Measurements from ENCODE around the gene BMS1.

Gene BMS1

DNA sequence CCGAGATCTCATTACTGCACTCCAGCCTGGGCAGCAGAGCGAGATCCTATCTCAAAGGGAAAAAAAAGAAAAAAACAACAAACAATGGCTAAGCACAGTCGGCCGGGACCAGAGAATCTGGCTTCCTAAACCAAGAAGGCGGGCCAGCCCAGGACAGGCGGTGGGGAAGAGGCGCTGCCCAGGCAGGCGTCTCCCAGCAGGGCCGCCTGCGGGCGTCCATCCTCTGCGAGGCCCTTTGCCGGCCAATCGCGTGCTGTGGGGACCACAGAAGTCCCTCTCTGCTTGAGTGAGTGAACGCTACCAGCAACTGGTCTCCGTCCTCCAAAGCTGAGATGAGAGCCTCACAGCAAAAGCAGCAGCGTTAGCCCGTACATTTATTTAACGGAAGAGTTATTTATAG lies 14.7 kb upstream of the BMS1 start:
- Mint-ChIP-seq H3K9me3 (no peaks in the 10 kb centered on the region), H3K4me3 (no peak overlapping the region), H3K27ac (no peak overlapping the region), H3K27me3 (peaks cover 21% of the 10 kb centered on the region), H3K4me1 (no peaks in the 10 kb centered on the region), H3K36me3 (no peaks in the 10 kb centered on the region)
- CTCF ChIA-PET, result no interaction called here
- no peak for DNase-seq

GRCh38 chr10:42768581-42769152 lies 13.9 kb upstream of the BMS1 start:
- Mint-ChIP-seq H3K4me3 (no peak overlapping the region), H3K27me3 (peaks cover 14% of the 10 kb centered on the region), H3K4me1 (no peaks in the 10 kb centered on the region), H3K36me3 (no peaks in the 10 kb centered on the region), H3K27ac (no peak overlapping the region), H3K9me3 (peaks cover 2% of the 10 kb centered on the region)
- CTCF ChIA-PET, result no interaction called here
- no peak for DNase-seq

GRCh38 chr10:42769173-42769572 lies 13.4 kb upstream of the BMS1 start:
- Mint-ChIP-seq H3K4me1 (no peaks in the 10 kb centered on the region), H3K27me3 (peaks cover 9% of the 10 kb centered on the region), H3K4me3 (no peak overlapping the region), H3K27ac (no peak overlapping the region), H3K9me3 (peaks cover 2% of the 10 kb centered on the region), H3K36me3 (no peaks in the 10 kb centered on the region)
- CTCF ChIA-PET, result no interaction called here
- DNase-seq, result no peak

GRCh38 chr10:42769673-42770072 lies 12.9 kb upstream of the BMS1 start:
- peaks cover 10% of the 10 kb centered on the region for H3K27me3 Mint-ChIP-seq
- no peaks in the 10 kb centered on the region for H3K36me3 Mint-ChIP-seq
- peaks cover 2% of the 10 kb centered on the region for H3K9me3 Mint-ChIP-seq

DNA sequence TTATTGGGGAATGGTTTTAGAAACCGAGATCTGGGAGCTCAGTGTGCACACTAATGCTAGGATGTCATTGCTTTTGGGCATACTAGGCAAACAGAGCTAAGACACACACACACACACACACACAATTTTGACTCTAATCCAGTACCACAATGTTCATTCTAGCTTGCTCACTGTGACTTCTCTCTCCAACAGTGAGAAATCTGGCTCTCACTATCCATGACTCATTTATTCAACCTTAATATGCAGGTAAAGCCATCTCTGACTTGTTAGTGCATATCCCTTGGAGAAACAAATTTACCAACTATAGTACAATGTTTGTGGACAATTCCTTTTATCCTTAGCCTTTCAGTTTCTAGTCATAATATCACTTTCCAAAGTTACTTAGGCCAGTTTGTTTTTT lies 5.9 kb upstream of the BMS1 start:
- Mint-ChIP-seq H3K27me3 (peaks cover 12% of the 10 kb centered on the region), H3K4me3 (no peak overlapping the region), H3K27ac (no peak overlapping the region), H3K9me3 (peaks cover 2% of the 10 kb centered on the region), H3K36me3 (no peaks in the 10 kb centered on the region), H3K4me1 (peaks cover 5% of the 10 kb centered on the region)
- CTCF ChIA-PET, result no interaction called here
- no peak for DNase-seq

More at GRCh38 chr10:42769673-42770072, 12.9 kb upstream of the BMS1 start:
- Mint-ChIP-seq H3K4me1 (no peaks in the 10 kb centered on the region), H3K27ac (no peak overlapping the region), H3K4me3 (no peak overlapping the region)
- DNase-seq, result no peak
- CTCF ChIA-PET, result no interaction called here

DNA sequence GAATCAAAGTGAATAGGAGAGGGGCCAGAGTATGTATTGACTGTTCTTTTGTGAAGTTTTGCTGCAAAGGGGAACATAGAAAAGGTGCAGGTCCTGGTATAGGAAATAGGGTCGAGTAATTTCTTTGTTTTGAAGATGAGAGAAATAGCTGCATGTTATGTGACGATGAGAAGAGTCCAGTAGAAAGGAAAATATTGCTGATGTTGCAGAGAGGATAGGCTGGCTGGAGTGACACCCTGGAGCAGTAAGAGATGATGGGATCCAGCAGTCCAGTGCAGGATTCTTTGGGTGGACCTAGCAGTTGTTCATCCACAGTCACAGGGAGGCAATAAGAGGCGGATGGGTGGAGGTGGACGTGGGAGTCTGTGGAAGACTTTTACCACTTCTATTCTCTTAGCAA lies 2.1 kb upstream of the BMS1 start:
- H3K27me3 Mint-ChIP-seq, result peaks cover 9% of the 10 kb centered on the region
- no peaks in the 10 kb centered on the region for H3K9me3 Mint-ChIP-seq
- CTCF ChIA-PET, result no interaction called here
- peak overlapping the region; percentile 97 for H3K4me3 Mint-ChIP-seq
- no peak for DNase-seq
- peak overlapping the region; percentile 29 for H3K27ac Mint-ChIP-seq
- H3K4me1 Mint-ChIP-seq, result peaks cover 16% of the 10 kb centered on the region
- H3K36me3 Mint-ChIP-seq, result peaks cover 7% of the 10 kb centered on the region

DNA sequence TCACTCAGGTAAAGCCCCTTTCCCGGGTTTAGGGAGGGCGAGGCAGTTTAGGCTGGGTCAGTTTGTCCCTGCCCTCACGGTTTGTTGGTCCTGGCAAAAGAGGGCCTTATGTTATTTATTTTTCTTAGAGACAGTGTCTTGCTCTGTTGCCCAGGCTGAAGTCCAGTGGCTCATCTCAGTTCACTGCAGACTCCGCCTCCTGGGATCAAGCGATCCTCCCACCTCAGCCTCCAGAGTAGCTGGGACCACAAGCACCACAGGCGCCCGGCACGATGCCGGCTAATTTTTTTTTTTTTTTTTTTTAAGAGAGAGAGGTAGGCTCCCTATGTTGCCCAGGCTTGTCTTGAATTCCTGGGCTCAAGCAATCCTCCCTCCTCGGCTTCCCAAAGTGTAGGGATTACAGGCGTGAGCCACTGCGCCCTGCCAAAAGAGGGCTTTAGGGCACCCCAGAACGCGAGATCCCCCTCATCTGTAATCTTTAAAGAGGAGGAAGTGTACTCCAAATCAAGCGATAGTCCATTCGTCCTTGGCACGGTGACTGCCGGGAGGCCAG lies 626 bp upstream of the BMS1 start:
- peak; percentile 25 for DNase-seq
- peak overlapping the region; percentile 97 for H3K4me3 Mint-ChIP-seq
- no peaks in the 10 kb centered on the region for H3K9me3 Mint-ChIP-seq
- H3K27me3 Mint-ChIP-seq, result no peaks in the 10 kb centered on the region
- H3K27ac Mint-ChIP-seq, result peak overlapping the region; percentile 94
- peaks cover 16% of the 10 kb centered on the region for H3K4me1 Mint-ChIP-seq
- CTCF ChIA-PET, result no interaction called here
- peaks cover 15% of the 10 kb centered on the region for H3K36me3 Mint-ChIP-seq

- CTCF ChIA-PET, result interaction anchor here (0.6 kb wide), 1 partner anchor 387 kb away, joined by 3 read pairs; no protein-coding TSS in a partner anchor
- Mint-ChIP-seq H3K4me1 (peaks cover 16% of the 10 kb centered on the region), H3K36me3 (peaks cover 20% of the 10 kb centered on the region), H3K9me3 (no peaks in the 10 kb centered on the region), H3K4me3 (peak overlapping the region; percentile 97), H3K27ac (peak overlapping the region; percentile 94), H3K27me3 (no peaks in the 10 kb centered on the region)
- DNase-seq, result peak; percentile 31
Measured at GRCh38 chr10:42783181-42783549, 570 bp downstream of the BMS1 start.

DNA sequence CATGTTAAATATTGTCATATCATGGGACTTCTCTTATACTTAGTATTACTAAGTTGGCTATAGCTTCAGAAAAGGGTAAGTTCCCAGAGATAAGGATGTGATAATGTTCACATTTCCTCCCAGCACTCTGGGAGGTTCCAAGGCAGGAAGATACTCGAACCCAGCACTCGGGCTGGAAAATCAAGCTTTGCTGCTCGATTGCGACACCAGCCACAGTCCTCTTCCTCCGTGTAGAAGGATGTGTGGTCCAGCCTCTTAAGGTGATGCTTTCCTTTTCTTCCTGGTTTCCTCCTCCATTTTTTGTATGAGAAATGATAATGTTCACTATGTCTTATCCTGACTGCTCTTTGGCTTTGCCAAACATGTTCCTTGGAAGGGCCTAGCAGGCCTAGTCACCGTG lies 3.2 kb downstream of the BMS1 start:
- DNase-seq, result no peak
- CTCF ChIA-PET, result no interaction called here
- Mint-ChIP-seq H3K27me3 (no peaks in the 10 kb centered on the region), H3K4me3 (no peak overlapping the region), H3K36me3 (peaks cover 33% of the 10 kb centered on the region), H3K4me1 (peaks cover 16% of the 10 kb centered on the region), H3K9me3 (no peaks in the 10 kb centered on the region), H3K27ac (no peak overlapping the region)

DNA sequence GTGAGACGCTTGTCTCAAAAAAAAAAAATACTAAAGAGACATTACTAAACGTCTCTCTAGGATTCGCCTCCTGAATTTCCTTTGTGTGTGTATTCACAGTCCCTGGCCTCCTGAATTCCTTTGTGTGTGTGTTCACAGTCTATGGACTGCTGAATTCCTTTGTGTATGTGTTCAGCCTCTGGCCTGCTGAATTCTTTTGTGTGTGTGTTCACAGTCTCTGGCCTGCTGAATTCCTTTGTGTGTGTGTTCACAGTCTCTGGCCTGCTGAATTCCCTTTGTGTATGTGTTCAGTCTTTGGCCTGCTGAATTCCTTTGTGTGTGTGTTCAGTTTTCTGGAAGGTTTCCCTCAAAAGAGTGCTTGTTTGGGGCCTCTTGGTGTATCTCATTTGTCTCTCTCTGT lies 8.2 kb downstream of the BMS1 start:
- CTCF ChIA-PET, result no interaction called here
- H3K4me3 Mint-ChIP-seq, result no peak overlapping the region
- no peaks in the 10 kb centered on the region for H3K4me1 Mint-ChIP-seq
- peaks cover 66% of the 10 kb centered on the region for H3K36me3 Mint-ChIP-seq
- no peaks in the 10 kb centered on the region for H3K27me3 Mint-ChIP-seq
- no peak overlapping the region for H3K27ac Mint-ChIP-seq
- no peaks in the 10 kb centered on the region for H3K9me3 Mint-ChIP-seq
- no peak for DNase-seq

- Mint-ChIP-seq H3K27me3 (no peaks in the 10 kb centered on the region), H3K36me3 (peaks cover 81% of the 10 kb centered on the region), H3K27ac (no peak overlapping the region), H3K9me3 (no peaks in the 10 kb centered on the region), H3K4me3 (no peak overlapping the region), H3K4me1 (no peaks in the 10 kb centered on the region)
- no peak for DNase-seq
- CTCF ChIA-PET, result no interaction called here
Measured at GRCh38 chr10:42795701-42796100, 13.1 kb downstream of the BMS1 start.

- H3K27ac Mint-ChIP-seq, result no peak overlapping the region
- no peaks in the 10 kb centered on the region for H3K27me3 Mint-ChIP-seq
- CTCF ChIA-PET, result no interaction called here
- H3K9me3 Mint-ChIP-seq, result no peaks in the 10 kb centered on the region
- DNase-seq, result no peak
- peaks cover 2% of the 10 kb centered on the region for H3K4me1 Mint-ChIP-seq
- H3K36me3 Mint-ChIP-seq, result peaks cover 77% of the 10 kb centered on the region
- no peak overlapping the region for H3K4me3 Mint-ChIP-seq
Measured at GRCh38 chr10:42801135-42801534, 18.5 kb downstream of the BMS1 start.

GRCh38 chr10:42802876-42803275 lies 20.3 kb downstream of the BMS1 start:
- no peak for DNase-seq
- Mint-ChIP-seq H3K36me3 (peaks cover 72% of the 10 kb centered on the region), H3K4me3 (no peak overlapping the region), H3K27me3 (no peaks in the 10 kb centered on the region), H3K4me1 (peaks cover 2% of the 10 kb centered on the region), H3K27ac (no peak overlapping the region), H3K9me3 (no peaks in the 10 kb centered on the region)
- CTCF ChIA-PET, result no interaction called here

DNA sequence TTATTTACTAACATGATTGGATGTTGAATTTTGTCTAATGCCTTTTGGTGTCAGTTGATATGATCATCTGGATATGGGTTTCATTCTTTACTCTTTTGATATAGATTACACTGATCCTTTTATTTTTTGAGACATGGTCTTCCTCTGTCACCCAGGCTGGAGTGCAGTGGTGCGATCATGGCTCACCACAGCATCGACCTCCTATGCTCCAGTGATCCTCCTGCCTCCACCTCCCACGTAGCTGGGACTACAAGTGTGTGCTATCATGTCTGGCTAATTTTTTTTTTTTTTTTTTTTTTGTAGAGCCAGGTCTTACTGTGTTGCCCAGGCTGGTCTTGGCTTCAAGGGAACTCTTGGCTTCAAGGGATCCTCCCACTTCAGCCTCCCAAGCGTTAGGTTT lies 27.1 kb downstream of the BMS1 start:
- H3K9me3 Mint-ChIP-seq, result peaks cover 13% of the 10 kb centered on the region
- DNase-seq, result no peak
- no peaks in the 10 kb centered on the region for H3K27me3 Mint-ChIP-seq
- H3K4me3 Mint-ChIP-seq, result no peak overlapping the region
- peaks cover 9% of the 10 kb centered on the region for H3K4me1 Mint-ChIP-seq
- no peak overlapping the region for H3K27ac Mint-ChIP-seq
- CTCF ChIA-PET, result no interaction called here
- peaks cover 74% of the 10 kb centered on the region for H3K36me3 Mint-ChIP-seq

GRCh38 chr10:42812028-42812427 lies 29.4 kb downstream of the BMS1 start:
- Mint-ChIP-seq H3K4me1 (peaks cover 9% of the 10 kb centered on the region), H3K4me3 (no peak overlapping the region), H3K36me3 (peaks cover 79% of the 10 kb centered on the region), H3K9me3 (peaks cover 13% of the 10 kb centered on the region), H3K27me3 (no peaks in the 10 kb centered on the region), H3K27ac (no peak overlapping the region)
- no peak for DNase-seq
- CTCF ChIA-PET, result no interaction called here
